ENCODE data around the gene PLA2G2C.

- no peak for TF ChIP-seq CTCF (IDR thresholded peaks at IDR 0.05)
- no peak for TF ChIP-seq EZH2 (IDR thresholded peaks at IDR 0.05; ENCODE audit: borderline replicate concordance, insufficient read depth, low read depth, low read length, poor library complexity, severe bottlenecking)
Measured at GRCh38 chr1:20211511-20211931, 25.2 kb upstream of the PLA2G2C start.

Measured in B cell (primary cell).